Endometrial microvascular endothelial cells (primary cell): Measurements from ENCODE around the gene SMC3. TPM values are rescaled to one million over a fixed set of nuclear protein-coding genes. Genes with fewer than 3 reads are reported as not detected.
"Not testable (repeated sequence)": the region's sequence is repeated elsewhere in the genome, so short reads cannot be mapped to it uniquely, and the experiment has no call there.

ENCODE experiments used
- in situ Hi-C: cut with HindIII; loops from 2 replicates; pipeline ENCODE4 v1.10.0; 2017; ENCODE audit warnings: low sequenced_read_pairs, low pct_unique_long_range_greater_than_20kb; ENCODE audit errors: inconsistent ontology term
- total RNA-seq: library from RNA; depleted of rRNA; stranded (reverse); fragments of >200 nt; gene quantifications from one replicate; pipeline ENCODE4 v1.2.3, GENCODE V29; 2015; ENCODE audit errors: inconsistent ontology term

The SMC3 gene
- total RNA-seq, 1 donor from 2014 or later: 21.6 TPM

DNA sequence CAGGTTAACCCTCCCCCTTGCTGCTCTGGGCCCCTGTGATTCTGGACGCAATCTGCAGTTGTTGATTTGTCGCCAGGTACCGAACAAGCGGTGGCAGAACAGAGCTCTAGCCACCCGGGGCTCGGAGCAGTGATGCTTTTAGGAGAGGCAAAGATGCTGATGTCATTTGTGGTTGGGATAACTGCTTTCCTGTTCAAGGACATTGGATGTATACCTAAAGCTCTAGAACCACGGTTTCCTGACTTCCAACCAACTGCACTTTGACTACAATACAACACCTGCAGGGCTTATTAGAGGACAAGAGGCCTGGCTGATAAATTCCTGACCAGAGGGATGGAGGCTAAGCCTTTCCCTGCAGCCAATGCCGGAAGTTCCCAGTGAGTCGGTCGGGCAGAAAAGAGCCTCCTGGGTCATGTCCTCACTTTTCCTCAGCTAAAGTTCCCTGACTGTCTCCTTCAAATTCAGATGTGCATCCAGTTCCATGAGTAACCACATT lies 70.1 kb downstream of the SMC3 start:
- in situ Hi-C loops: no loop called here

- in situ Hi-C loops: no loop called here
These were observed 70.8 kb downstream of the SMC3 start for GRCh38 chr10:110638319-110638718.

DNA sequence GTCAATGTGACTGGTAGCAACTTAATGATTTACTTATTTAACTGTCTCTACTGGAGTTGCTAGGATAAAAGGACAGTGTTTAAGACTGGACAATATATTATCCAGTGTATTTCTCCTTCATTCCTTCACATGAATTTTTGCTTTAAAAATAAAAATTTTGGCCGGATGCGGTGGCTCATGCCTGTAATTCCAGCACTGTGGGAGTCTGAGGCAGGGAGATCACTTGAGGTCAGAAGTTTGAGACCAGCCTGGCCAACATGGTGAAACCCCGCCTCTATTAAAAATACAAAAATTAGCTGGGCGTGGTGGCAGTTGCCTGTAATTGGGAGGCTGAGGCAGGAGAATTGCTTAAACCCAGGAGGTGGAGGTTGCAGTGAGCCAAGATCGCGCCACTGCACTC lies 71.6 kb downstream of the SMC3 start:
- in situ Hi-C loops: not testable (repeated sequence)

- in situ Hi-C loops: not testable (repeated sequence)
These were observed 72.4 kb downstream of the SMC3 start for GRCh38 chr10:110639858-110640257.

DNA sequence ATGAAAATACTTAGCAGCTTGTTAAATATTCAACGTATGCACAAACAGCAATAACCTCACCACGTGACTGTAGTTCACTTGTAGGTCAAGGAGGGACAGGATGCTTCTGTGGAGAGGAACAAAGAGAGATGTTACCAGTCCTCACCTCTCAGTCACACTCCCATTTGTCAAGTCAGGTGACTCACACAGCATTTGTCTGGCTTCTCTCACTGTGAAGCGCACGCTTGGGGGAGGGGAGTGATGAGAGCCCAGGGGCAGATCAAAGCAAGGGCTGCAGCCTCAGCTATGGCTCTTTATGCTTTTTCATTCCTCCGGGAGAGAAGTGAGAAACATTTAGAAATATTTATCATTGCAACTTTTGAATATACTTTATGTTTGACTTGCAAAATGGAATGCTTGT lies 73.8 kb downstream of the SMC3 start:
- in situ Hi-C loops: no loop called here

DNA sequence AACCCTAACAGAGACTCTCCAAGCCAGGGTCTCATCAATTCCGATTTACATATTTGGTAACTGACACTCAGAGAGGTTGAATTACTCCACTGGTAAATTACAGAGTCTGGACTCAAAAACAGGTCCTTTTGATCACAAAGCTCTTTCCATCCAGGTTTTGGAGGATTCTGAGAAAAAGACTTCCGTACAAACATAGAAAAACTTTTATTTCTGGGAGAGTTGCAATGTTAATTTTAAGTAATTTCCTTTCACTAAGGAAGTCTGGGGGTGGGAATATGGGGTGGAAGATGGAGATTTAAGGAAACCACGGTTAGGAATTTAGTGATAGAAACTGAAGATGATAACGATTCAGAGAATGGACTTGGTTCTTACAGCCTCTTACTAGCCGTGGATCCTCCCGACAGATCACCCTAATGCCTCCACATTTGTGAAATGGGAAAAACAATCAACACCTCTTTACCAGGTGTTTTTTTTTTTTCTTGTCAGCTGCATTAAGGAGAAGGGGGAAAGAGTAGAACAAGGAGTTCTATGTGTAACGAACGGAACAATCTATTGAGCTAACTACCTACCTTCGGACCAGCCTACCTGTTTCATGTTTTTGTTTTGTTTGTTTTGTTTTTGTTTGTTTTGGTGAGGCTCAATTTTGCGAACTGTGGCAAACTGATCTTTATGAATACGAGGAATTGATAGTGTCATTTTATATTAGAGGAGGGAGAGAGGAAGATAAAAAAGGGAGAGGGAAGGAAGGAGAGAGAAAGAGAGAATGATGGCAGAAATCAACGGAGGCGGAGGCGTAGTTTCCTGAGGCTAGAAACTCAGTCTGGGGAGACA lies 74.9 kb downstream of the SMC3 start:
- in situ Hi-C loops: no loop called here

GRCh38 chr10:110643035-110643652 lies 75.6 kb downstream of the SMC3 start:
- in situ Hi-C loops: no loop called here

- in situ Hi-C loops: no loop called here
These were observed 76.4 kb downstream of the SMC3 start, which contains the start of gene RBM20 for GRCh38 chr10:110643653-110644597. Gene RBM20 (plus strand): TSS chr10:110644336. CDS start chr10:110644455, 119 bp downstream.

DNA sequence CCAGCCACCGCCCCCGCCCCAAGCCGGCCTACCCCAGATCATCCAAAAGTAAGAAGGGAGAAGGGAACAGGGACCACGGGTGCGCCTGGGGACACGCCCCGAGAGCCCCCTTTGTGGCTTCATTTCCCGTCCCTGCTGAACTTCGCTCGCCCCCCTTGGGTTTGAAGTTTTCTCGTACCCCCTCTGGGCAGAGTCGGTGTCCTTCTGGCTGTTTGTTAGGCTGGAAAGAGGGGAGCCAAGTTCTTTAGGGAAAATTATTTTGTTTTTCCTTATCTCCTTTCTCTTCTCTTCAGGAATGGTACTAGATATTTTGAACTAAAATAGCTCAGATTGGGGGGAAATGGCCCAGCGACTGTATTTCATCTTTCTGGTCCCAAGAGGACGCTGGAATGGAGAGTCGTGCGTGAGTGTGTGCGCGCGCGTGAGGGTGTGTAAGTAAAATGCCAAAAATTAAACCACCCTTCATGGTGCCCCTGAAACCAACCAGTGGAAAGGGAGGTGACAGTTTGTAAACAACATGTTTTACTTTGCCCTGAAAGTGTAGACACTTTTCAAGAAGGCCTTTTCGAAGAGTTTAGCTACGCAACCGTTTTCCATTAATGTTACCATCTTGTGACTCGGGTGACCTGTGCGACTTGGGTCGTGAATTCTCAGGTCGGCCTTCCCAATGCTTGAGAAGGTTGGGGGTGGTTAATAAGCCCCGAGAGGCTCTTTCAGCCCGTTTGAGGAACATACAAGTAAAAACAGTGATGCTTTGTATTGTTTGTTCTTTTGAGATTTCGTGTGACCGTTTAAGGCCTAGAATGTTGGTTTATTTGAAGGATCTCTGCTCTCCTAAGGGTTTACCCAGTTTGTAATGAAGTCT lies 77.3 kb downstream of the SMC3 start:
- in situ Hi-C loops: no loop called here

GRCh38 chr10:110646417-110647135 lies 79.1 kb downstream of the SMC3 start:
- in situ Hi-C loops: no loop called here

GRCh38 chr10:110647136-110647430 lies 79.6 kb downstream of the SMC3 start:
- in situ Hi-C loops: no loop called here

GRCh38 chr10:110648692-110649346 lies 81.3 kb downstream of the SMC3 start:
- in situ Hi-C loops: no loop called here

DNA sequence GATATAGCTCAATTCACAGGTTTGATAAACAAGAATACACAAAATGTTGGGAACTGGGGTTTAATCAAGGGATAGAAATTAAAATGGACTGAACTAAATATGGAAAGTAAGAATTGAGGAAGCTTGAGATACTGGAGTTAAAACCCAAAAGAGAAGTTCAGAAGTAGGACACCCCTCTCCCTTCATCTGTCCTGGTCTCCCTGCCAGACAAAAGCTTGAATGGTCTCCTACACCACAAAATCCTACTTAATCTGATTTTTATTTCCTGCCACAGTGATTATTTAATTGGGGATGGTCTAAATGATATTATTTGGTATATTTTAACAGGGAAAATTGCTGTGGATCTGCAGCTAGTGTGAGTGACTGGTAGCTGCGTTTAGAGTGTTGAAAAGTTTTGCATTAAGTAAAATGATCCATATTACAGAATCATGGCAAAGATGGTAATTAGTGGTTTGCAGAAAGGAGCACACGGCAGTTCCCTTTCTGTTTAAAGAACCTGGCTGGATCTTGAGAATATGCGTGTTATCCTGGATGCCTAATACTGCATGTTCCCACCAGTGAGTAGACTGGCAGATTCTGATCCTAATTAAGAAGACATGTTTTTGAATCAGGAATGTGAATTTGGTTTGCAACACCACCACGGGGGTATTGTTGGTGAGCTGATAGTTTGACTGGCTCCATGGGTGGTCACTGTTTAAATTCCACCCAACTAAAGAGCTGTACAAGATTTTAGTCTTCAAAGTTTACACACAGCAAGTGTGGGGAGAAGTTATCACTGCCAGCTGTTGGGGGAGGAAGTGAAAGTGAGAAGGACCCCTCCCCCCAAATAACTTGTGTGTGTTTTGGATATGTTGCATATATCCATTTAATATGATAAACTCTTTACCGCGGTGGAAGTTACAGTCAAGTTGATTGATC lies 82.1 kb downstream of the SMC3 start:
- in situ Hi-C loops: no loop called here

GRCh38 chr10:110650265-110650668 lies 82.8 kb downstream of the SMC3 start:
- in situ Hi-C loops: no loop called here

- in situ Hi-C loops: no loop called here
These were observed 83.8 kb downstream of the SMC3 start for GRCh38 chr10:110651044-110651958.
